Measurements from ENCODE around the gene NIPBL. TPM values are rescaled to one million over a fixed set of nuclear protein-coding genes. Genes with fewer than 3 reads are reported as not detected.
"Not testable (repeated sequence)": the region's sequence is repeated elsewhere in the genome, so short reads cannot be mapped to it uniquely, and the experiment has no call there.

The NIPBL gene
- total RNA-seq, 2 experiments from 2014 or later: 36.7 to 38.3 TPM

- Mint-ChIP-seq H3K4me3 (no peak overlapping the region), H3K4me1 (ENCODE audit: low read depth) (no peaks in the 10 kb centered on the region), H3K9me3 (no peaks in the 10 kb centered on the region), H3K27me3 (ENCODE audit: low read depth) (no peaks in the 10 kb centered on the region), H3K27ac (no peak overlapping the region), H3K36me3 (ENCODE audit: low read depth) (peaks cover 12% of the 10 kb centered on the region)
- intact Hi-C loops (cut with micrococcal nuclease): no loop called here
- DNase-seq: no peak
- CTCF ChIA-PET: no interaction called here
Observed at GRCh38 chr5:37056762-37057161, 180.2 kb downstream of the NIPBL start.

- H3K27ac Mint-ChIP-seq: peak overlapping the region; percentile 6
- intact Hi-C loops (cut with micrococcal nuclease): no loop called here
Observed at GRCh38 chr5:37060030-37060429, 183.5 kb downstream of the NIPBL start.

GRCh38 chr5:37063739-37064138 is 187.2 kb downstream of the NIPBL start:
- no peaks in the 10 kb centered on the region for H3K4me1 Mint-ChIP-seq (ENCODE audit: low read depth)
- H3K36me3 Mint-ChIP-seq (ENCODE audit: low read depth): peaks cover 16% of the 10 kb centered on the region
- H3K27ac Mint-ChIP-seq: no peak overlapping the region
- H3K27me3 Mint-ChIP-seq (ENCODE audit: low read depth): no peaks in the 10 kb centered on the region
- intact Hi-C loops (cut with micrococcal nuclease): no loop called here
- DNase-seq: no peak
- H3K4me3 Mint-ChIP-seq: no peak overlapping the region
- CTCF ChIA-PET: no interaction called here
- no peaks in the 10 kb centered on the region for H3K9me3 Mint-ChIP-seq

More at GRCh38 chr5:37060030-37060429, 183.5 kb downstream of the NIPBL start:
- no peak overlapping the region for H3K4me3 Mint-ChIP-seq
- peaks cover 18% of the 10 kb centered on the region for H3K36me3 Mint-ChIP-seq (ENCODE audit: low read depth)
- H3K4me1 Mint-ChIP-seq (ENCODE audit: low read depth): no peaks in the 10 kb centered on the region
- H3K9me3 Mint-ChIP-seq: no peaks in the 10 kb centered on the region
- H3K27me3 Mint-ChIP-seq (ENCODE audit: low read depth): no peaks in the 10 kb centered on the region
- CTCF ChIA-PET: no interaction called here
- DNase-seq: no peak

GRCh38 chr5:37064442-37064841 is 187.9 kb downstream of the NIPBL start:
- intact Hi-C loops (cut with micrococcal nuclease): no loop called here
- H3K4me1 Mint-ChIP-seq (ENCODE audit: low read depth): no peaks in the 10 kb centered on the region
- H3K4me3 Mint-ChIP-seq: no peak overlapping the region
- H3K36me3 Mint-ChIP-seq (ENCODE audit: low read depth): peaks cover 13% of the 10 kb centered on the region
- no peaks in the 10 kb centered on the region for H3K27me3 Mint-ChIP-seq (ENCODE audit: low read depth)
- CTCF ChIA-PET: no interaction called here
- H3K9me3 Mint-ChIP-seq: no peaks in the 10 kb centered on the region
- no peak overlapping the region for H3K27ac Mint-ChIP-seq
- DNase-seq: no peak

- CTCF ChIA-PET: interaction anchor here (1.2 to 1.5 kb wide), 2 partner anchors 19 to 321 kb away, joined by 3 to 4 read pairs; no protein-coding TSS in a partner anchor
- Mint-ChIP-seq H3K27ac (no peak overlapping the region), H3K4me1 (ENCODE audit: low read depth) (no peaks in the 10 kb centered on the region), H3K9me3 (no peaks in the 10 kb centered on the region), H3K36me3 (ENCODE audit: low read depth) (no peaks in the 10 kb centered on the region), H3K27me3 (ENCODE audit: low read depth) (no peaks in the 10 kb centered on the region), H3K4me3 (no peak overlapping the region)
- intact Hi-C loops (cut with micrococcal nuclease): no loop called here
- DNase-seq: no peak
Observed at GRCh38 chr5:37071487-37071886, 194.9 kb downstream of the NIPBL start.

- Mint-ChIP-seq H3K36me3 (ENCODE audit: low read depth) (no peaks in the 10 kb centered on the region), H3K4me1 (ENCODE audit: low read depth) (no peaks in the 10 kb centered on the region), H3K4me3 (no peak overlapping the region), H3K27me3 (ENCODE audit: low read depth) (no peaks in the 10 kb centered on the region), H3K27ac (no peak overlapping the region), H3K9me3 (no peaks in the 10 kb centered on the region)
- intact Hi-C loops (cut with micrococcal nuclease): no loop called here
- CTCF ChIA-PET: interaction anchor here (1.2 to 1.5 kb wide), 2 partner anchors 18 to 322 kb away, joined by 3 to 4 read pairs; no protein-coding TSS in a partner anchor
- DNase-seq: no peak
Observed at GRCh38 chr5:37071901-37072581, 195.5 kb downstream of the NIPBL start.

GRCh38 chr5:37075399-37075950 is 198.9 kb downstream of the NIPBL start:
- intact Hi-C loops (cut with micrococcal nuclease): no loop called here
- Mint-ChIP-seq H3K4me3 (no peak overlapping the region), H3K4me1 (ENCODE audit: low read depth) (no peaks in the 10 kb centered on the region), H3K36me3 (ENCODE audit: low read depth) (peaks cover 16% of the 10 kb centered on the region), H3K9me3 (no peaks in the 10 kb centered on the region), H3K27ac (no peak overlapping the region), H3K27me3 (ENCODE audit: low read depth) (no peaks in the 10 kb centered on the region)
- CTCF ChIA-PET: no interaction called here
- DNase-seq: no peak

GRCh38 chr5:37077146-37077545 is 200.6 kb downstream of the NIPBL start:
- H3K4me1 Mint-ChIP-seq (ENCODE audit: low read depth): no peaks in the 10 kb centered on the region
- no peak for DNase-seq
- no peaks in the 10 kb centered on the region for H3K27me3 Mint-ChIP-seq (ENCODE audit: low read depth)
- H3K36me3 Mint-ChIP-seq (ENCODE audit: low read depth): peaks cover 16% of the 10 kb centered on the region
- intact Hi-C loops (cut with micrococcal nuclease): no loop called here
- H3K9me3 Mint-ChIP-seq: no peaks in the 10 kb centered on the region
- H3K27ac Mint-ChIP-seq: no peak overlapping the region
- CTCF ChIA-PET: no interaction called here
- no peak overlapping the region for H3K4me3 Mint-ChIP-seq

- CTCF ChIA-PET: interaction anchor here (0.5 kb wide), 1 partner anchor 13 kb away, joined by 4 read pairs; no protein-coding TSS in a partner anchor
- H3K9me3 Mint-ChIP-seq: no peaks in the 10 kb centered on the region
- intact Hi-C loops (cut with micrococcal nuclease): no loop called here
- H3K36me3 Mint-ChIP-seq (ENCODE audit: low read depth): peaks cover 22% of the 10 kb centered on the region
- no peak overlapping the region for H3K27ac Mint-ChIP-seq
- DNase-seq: no peak
- no peak overlapping the region for H3K4me3 Mint-ChIP-seq
- H3K27me3 Mint-ChIP-seq (ENCODE audit: low read depth): no peaks in the 10 kb centered on the region
- no peaks in the 10 kb centered on the region for H3K4me1 Mint-ChIP-seq (ENCODE audit: low read depth)
Observed at GRCh38 chr5:37080697-37081096, 204.1 kb downstream of the NIPBL start.

GRCh38 chr5:37082977-37083376 is 206.4 kb downstream of the NIPBL start:
- H3K27ac Mint-ChIP-seq, DNase-seq: not testable (repeated sequence)

GRCh38 chr5:37086026-37086425 is 209.5 kb downstream of the NIPBL start:
- H3K4me1 Mint-ChIP-seq (ENCODE audit: low read depth); H3K27ac Mint-ChIP-seq; H3K36me3 Mint-ChIP-seq (ENCODE audit: low read depth); intact Hi-C loops (cut with micrococcal nuclease); CTCF ChIA-PET; H3K4me3 Mint-ChIP-seq; H3K9me3 Mint-ChIP-seq; DNase-seq; H3K27me3 Mint-ChIP-seq (ENCODE audit: low read depth): not testable (repeated sequence)

More at GRCh38 chr5:37082977-37083376, 206.4 kb downstream of the NIPBL start:
- peaks cover 20% of the 10 kb centered on the region for H3K36me3 Mint-ChIP-seq (ENCODE audit: low read depth)
- H3K27me3 Mint-ChIP-seq (ENCODE audit: low read depth); H3K9me3 Mint-ChIP-seq; CTCF ChIA-PET; intact Hi-C loops (cut with micrococcal nuclease); H3K4me1 Mint-ChIP-seq (ENCODE audit: low read depth); H3K4me3 Mint-ChIP-seq: not testable (repeated sequence)

GRCh38 chr5:37086466-37087173 is 210.1 kb downstream of the NIPBL start:
- H3K27me3 Mint-ChIP-seq (ENCODE audit: low read depth): no peaks in the 10 kb centered on the region
- no peak overlapping the region for H3K4me3 Mint-ChIP-seq
- no peak overlapping the region for H3K27ac Mint-ChIP-seq
- peaks cover 6% of the 10 kb centered on the region for H3K36me3 Mint-ChIP-seq (ENCODE audit: low read depth)
- no peaks in the 10 kb centered on the region for H3K9me3 Mint-ChIP-seq
- DNase-seq: no peak
- intact Hi-C loops (cut with micrococcal nuclease): no loop called here
- no peaks in the 10 kb centered on the region for H3K4me1 Mint-ChIP-seq (ENCODE audit: low read depth)
- CTCF ChIA-PET: no interaction called here

- no peak for DNase-seq
- CTCF ChIA-PET: no interaction called here
- intact Hi-C loops (cut with micrococcal nuclease): no loop called here
- Mint-ChIP-seq H3K9me3 (no peaks in the 10 kb centered on the region), H3K4me3 (no peak overlapping the region), H3K36me3 (ENCODE audit: low read depth) (peaks cover 2% of the 10 kb centered on the region), H3K27me3 (ENCODE audit: low read depth) (no peaks in the 10 kb centered on the region), H3K4me1 (ENCODE audit: low read depth) (no peaks in the 10 kb centered on the region), H3K27ac (no peak overlapping the region)
Observed at GRCh38 chr5:37088009-37088408, 211.4 kb downstream of the NIPBL start.

Measured in activated naive CD4-positive, alpha-beta T cell treated with anti-CD3 and anti-CD28 coated beads for 36 hours (primary cell).